Measurements from ENCODE around the gene COQ9.

Gene COQ9

GRCh38 chr16:57446531-57447185 is 621 bp upstream of the COQ9 start:
- ATAC-seq, result peak; percentile 54

GRCh38 chr16:57452021-57452420 is 4.7 kb downstream of the COQ9 start:
- TF ChIP-seq CREB5 (CRISPR knock-in tag; IDR thresholded peaks at IDR 0.05; ENCODE audit: low read depth), result no peak
- TF ChIP-seq ZNF8 (CRISPR knock-in tag; IDR thresholded peaks at IDR 0.05), result no peak
- no peak for TF ChIP-seq TOX (CRISPR knock-in tag; IDR thresholded peaks at IDR 0.05; ENCODE audit: borderline replicate concordance)
- TF ChIP-seq ZNF565 (CRISPR knock-in tag; conservative IDR thresholded peaks at IDR 0.05; ENCODE audit: low read depth), result no peak
- ATAC-seq, result no peak

More at GRCh38 chr16:57446531-57447185, 621 bp upstream of the COQ9 start:
- TF ChIP-seq ESRRG (CRISPR knock-in tag; IDR thresholded peaks at IDR 0.05), result 0 out of 2 replicates have a peak, but pooled peaks have one; percentile 33
- no peak for TF ChIP-seq GLIS3 (CRISPR knock-in tag; IDR thresholded peaks at IDR 0.05)

- ATAC-seq, result peak; percentile 97
- peak; percentile 71 for TF ChIP-seq ZNF70 (CRISPR knock-in tag; IDR thresholded peaks at IDR 0.05)
- TF ChIP-seq TCF4 (CRISPR knock-in tag; IDR thresholded peaks at IDR 0.05; ENCODE audit: borderline replicate concordance), result 0 out of 2 replicates have a peak, but pooled peaks have one; percentile 15
- no peak for TF ChIP-seq PPARA (CRISPR knock-in tag; IDR thresholded peaks at IDR 0.05; ENCODE audit: borderline replicate concordance)
- TF ChIP-seq RARB (CRISPR knock-in tag; IDR thresholded peaks at IDR 0.05), result 0 out of 2 replicates have a peak, but pooled peaks have one; percentile 33
Measured at GRCh38 chr16:57462209-57462977, 15.1 kb downstream of the COQ9 start, which contains the start of gene POLR2C. POLR2C (plus strand) TSS chr16:57462679; CDS start chr16:57462725, 46 bp downstream.

GRCh38 chr16:57462978-57463362 is 15.7 kb downstream of the COQ9 start:
- TF ChIP-seq CREB5 (CRISPR knock-in tag; IDR thresholded peaks at IDR 0.05; ENCODE audit: low read depth) (no peak), ZC3H10 (CRISPR knock-in tag; IDR thresholded peaks at IDR 0.05) (no peak), ARNTL (CRISPR knock-in tag; IDR thresholded peaks at IDR 0.05; ENCODE audit: borderline replicate concordance, low read depth) (no peak), PPARA (CRISPR knock-in tag; IDR thresholded peaks at IDR 0.05; ENCODE audit: borderline replicate concordance) (no peak), ESRRG (CRISPR knock-in tag; IDR thresholded peaks at IDR 0.05) (no peak), ZNF70 (CRISPR knock-in tag; IDR thresholded peaks at IDR 0.05) (no peak), ZNF565 (CRISPR knock-in tag; conservative IDR thresholded peaks at IDR 0.05; ENCODE audit: low read depth) (no peak), CSDC2 (CRISPR knock-in tag; IDR thresholded peaks at IDR 0.05) (no peak), ZFP30 (CRISPR knock-in tag; IDR thresholded peaks at IDR 0.05) (no peak), POU6F1 (CRISPR knock-in tag; IDR thresholded peaks at IDR 0.05; ENCODE audit: borderline replicate concordance, low read depth) (no peak), TOX (CRISPR knock-in tag; IDR thresholded peaks at IDR 0.05; ENCODE audit: borderline replicate concordance) (no peak), SNAI2 (CRISPR knock-in tag; IDR thresholded peaks at IDR 0.05) (no peak), ZNF8 (CRISPR knock-in tag; IDR thresholded peaks at IDR 0.05) (no peak), PATZ1 (CRISPR knock-in tag; IDR thresholded peaks at IDR 0.05; ENCODE audit: borderline replicate concordance) (no peak)
- ATAC-seq, result peak; percentile 78

- TF ChIP-seq POU6F1 (CRISPR knock-in tag; IDR thresholded peaks at IDR 0.05; ENCODE audit: borderline replicate concordance, low read depth), result no peak
- TF ChIP-seq OSR1 (CRISPR knock-in tag; IDR thresholded peaks at IDR 0.05), result no peak
- TF ChIP-seq BACH2 (CRISPR knock-in tag; IDR thresholded peaks at IDR 0.05; ENCODE audit: borderline replicate concordance), result no peak
- no peak for TF ChIP-seq CSDC2 (CRISPR knock-in tag; IDR thresholded peaks at IDR 0.05)
- no peak for TF ChIP-seq CREB5 (CRISPR knock-in tag; IDR thresholded peaks at IDR 0.05; ENCODE audit: low read depth)
- no peak for ATAC-seq
Measured at GRCh38 chr16:57464523-57464922, 17.2 kb downstream of the COQ9 start.

Data from SK-N-SH treated with all-trans-retinoic acid at 6 μM for 48 hours (cell line).